A673 (cell line): ENCODE measurements around the gene NHERF2.

Source experiments
- EZH2 ChIP-seq: fragments of 200-600 bp; sonication (generic); IDR thresholded peaks from 2 replicates; pipeline ENCODE4 v1.6.1; 2017; ENCODE audit warnings: borderline replicate concordance, low read depth, mild to moderate bottlenecking, mixed read lengths, antibody characterized with exemption, low read length; ENCODE audit not compliant: poor library complexity, severe bottlenecking
- TF ChIP-seq, protein P1 (sequence below): fragments of 300-800, 200-600 bp; sonication (generic); conservative IDR thresholded peaks from 2 replicates; pipeline ENCODE4 v1.5.1; 2017; ENCODE audit warnings: low read depth, mild to moderate bottlenecking, antibody characterized with exemption, low read length, moderate library complexity, mixed read lengths

DNA sequence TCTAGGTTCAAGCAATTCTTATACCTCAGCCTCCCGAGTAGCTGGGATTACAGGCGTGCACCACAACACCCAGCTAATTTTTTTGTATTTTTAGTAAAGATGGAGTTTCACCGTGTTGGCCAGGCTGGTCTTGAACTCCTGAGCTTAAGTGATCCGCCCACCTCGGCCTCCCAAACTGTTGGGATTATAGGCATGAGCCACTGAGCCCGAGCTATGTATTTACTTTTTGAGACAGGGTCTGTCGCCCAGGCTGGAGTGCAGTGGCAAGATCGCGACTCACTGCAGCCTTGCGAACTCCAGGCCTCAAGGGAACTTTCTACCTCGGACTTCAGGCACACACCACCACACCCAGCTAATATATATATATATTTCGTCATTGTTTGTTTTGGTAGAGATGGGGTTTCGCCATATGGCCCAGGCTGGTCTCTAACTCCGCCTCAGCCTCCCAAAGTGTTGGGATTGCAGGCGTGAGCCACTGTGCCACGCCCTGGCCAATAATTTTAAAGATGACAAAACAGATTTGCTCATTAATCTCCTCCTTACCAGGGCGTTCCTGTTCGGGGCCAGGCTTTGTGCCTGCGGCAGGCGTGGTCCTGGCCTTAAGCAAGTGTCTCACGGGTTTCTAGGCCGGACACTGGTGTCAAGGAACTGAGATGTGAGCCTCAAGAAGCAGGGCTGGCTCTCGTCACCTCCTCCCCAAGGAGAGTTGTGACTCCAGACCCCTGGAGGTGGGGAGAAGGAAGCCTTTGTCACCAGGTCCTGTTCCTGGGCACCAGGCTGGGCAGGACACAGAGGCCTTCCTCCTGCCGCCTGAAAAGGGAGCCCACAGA is 11.4 kb upstream of the NHERF2 start:
- TF ChIP-seq, protein P1, sequence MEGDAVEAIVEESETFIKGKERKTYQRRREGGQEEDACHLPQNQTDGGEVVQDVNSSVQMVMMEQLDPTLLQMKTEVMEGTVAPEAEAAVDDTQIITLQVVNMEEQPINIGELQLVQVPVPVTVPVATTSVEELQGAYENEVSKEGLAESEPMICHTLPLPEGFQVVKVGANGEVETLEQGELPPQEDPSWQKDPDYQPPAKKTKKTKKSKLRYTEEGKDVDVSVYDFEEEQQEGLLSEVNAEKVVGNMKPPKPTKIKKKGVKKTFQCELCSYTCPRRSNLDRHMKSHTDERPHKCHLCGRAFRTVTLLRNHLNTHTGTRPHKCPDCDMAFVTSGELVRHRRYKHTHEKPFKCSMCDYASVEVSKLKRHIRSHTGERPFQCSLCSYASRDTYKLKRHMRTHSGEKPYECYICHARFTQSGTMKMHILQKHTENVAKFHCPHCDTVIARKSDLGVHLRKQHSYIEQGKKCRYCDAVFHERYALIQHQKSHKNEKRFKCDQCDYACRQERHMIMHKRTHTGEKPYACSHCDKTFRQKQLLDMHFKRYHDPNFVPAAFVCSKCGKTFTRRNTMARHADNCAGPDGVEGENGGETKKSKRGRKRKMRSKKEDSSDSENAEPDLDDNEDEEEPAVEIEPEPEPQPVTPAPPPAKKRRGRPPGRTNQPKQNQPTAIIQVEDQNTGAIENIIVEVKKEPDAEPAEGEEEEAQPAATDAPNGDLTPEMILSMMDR = no peak
- TF ChIP-seq EZH2 = no peak
